Erythroblast (primary cell): ENCODE data around the gene SLC49A4.

ENCODE experiments used
- GATA1 ChIP-seq: IDR thresholded peaks from 2 replicates; pipeline ENCODE4 v1.6.1; 2011; ENCODE audit warnings: low read depth, mild to moderate bottlenecking, control low read depth, low read length, moderate library complexity
- POLR2A ChIP-seq: IDR thresholded peaks from 2 replicates; pipeline ENCODE4 v1.6.1; 2011; ENCODE audit warnings: mild to moderate bottlenecking, low read length

DNA sequence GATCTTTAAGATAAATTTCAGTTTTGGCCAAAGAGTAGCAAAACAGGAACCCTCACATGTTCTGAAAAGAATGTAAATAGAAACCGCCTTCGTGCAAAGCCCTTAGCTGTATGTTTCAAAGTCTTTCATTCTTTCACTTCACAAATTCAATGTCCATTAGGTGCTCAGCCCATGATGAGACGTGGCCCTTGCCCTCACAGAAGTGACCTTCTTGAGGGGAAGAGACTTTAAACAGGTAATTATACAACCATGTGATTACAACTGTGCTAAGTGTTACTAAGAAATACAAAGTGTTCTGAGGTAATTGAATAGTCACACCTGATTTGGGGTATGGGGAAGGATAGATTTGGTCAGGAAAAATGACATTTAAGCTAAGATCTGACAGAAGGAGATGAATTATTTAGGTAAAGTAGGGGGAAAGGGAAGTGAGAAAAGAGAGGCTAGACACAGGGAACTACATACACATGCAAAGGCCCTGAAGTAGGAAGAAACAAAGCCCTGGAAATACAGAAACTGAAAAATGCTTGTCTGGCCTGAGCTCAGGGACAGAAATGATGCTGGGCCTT lies 20.8 kb upstream of the SLC49A4 start:
- TF ChIP-seq POLR2A (no peak), GATA1 (no peak)
